Activated naive CD4-positive, alpha-beta T cell treated with anti-CD3 and anti-CD28 coated beads for 36 hours (primary cell): ENCODE results near the gene SLC66A3. TPM values are rescaled to one million over a fixed set of nuclear protein-coding genes. Genes with fewer than 3 reads are reported as not detected.
A peak's percentile ranks its signal among the peaks of the same experiment; 100 is the strongest.
"Not testable (repeated sequence)": the region's sequence is repeated elsewhere in the genome, so short reads cannot be mapped to it uniquely, and the experiment has no call there.

Experiments
- CTCF ChIA-PET: fragments of 350-600 bp; sonication (Branson Sonifier 250); formaldehyde crosslinking; loops from one replicate; lab custom pipeline; 2021; ENCODE audit warnings: antibody characterized with exemption; lab: Charles Lee
- DNase-seq: peaks from one replicate; pipeline ENCODE4 v3.0.0-alpha.2; 2020
- H3K27ac Mint-ChIP-seq: one replicate; pipeline ENCODE4 v1.8.0; 2021; ENCODE audit warnings: mild to moderate bottlenecking, mixed read lengths
- H3K27me3 Mint-ChIP-seq: one replicate; pipeline ENCODE4 v1.8.0; 2021; ENCODE audit warnings: low read depth, mixed read lengths
- H3K36me3 Mint-ChIP-seq: one replicate; pipeline ENCODE4 v1.8.0; 2021; ENCODE audit warnings: low read depth, mixed read lengths
- H3K4me1 Mint-ChIP-seq: one replicate; pipeline ENCODE4 v1.8.0; 2021; ENCODE audit warnings: low read depth, mixed read lengths
- H3K4me3 Mint-ChIP-seq: one replicate; pipeline ENCODE4 v1.8.0; 2021; ENCODE audit warnings: mild to moderate bottlenecking, moderate library complexity, mixed read lengths
- H3K9me3 Mint-ChIP-seq: one replicate; pipeline ENCODE4 v1.8.0; 2021; ENCODE audit warnings: mixed read lengths
- intact Hi-C: fragments of 100-400 bp; cut with micrococcal nuclease; formaldehyde crosslinking; loops from one replicate; pipeline ENCODE4 v1.15.1; 2023
- total RNA-seq, 2 experiments: library from RNA; stranded (reverse); gene quantifications; one replicate each; pipeline ENCODE4 v1.2.3, GENCODE V29; 2021

SLC66A3 gene
- total RNA-seq, 2 experiments from 2014 or later = 10.1 to 11.0 TPM

- no peak for DNase-seq
Observed at GRCh38 chr2:11157296-11157695, 2.0 kb downstream of the SLC66A3 start.

DNA sequence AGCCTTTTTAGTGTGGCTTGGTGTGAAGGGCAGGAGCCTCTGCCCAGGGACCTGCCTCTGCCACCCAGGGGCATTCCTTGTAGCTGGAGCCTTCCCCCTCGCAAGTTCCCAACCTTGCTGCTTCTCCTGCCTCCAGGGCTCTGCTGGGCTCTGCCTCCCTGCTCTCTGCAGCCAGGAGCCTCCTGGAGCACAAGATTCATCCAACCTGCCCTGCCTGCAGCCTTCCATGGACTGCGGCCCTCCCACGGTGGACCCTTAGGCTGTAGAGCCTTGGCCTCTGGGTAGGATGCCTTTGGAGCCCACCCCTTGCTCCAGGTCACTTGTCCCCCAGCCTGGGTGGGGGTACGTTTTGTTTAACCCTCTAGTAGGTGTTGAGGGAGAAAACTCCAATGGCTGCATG is 2.5 kb downstream of the SLC66A3 start:
- Mint-ChIP-seq H3K4me3 (no peak overlapping the region), H3K4me1 (peaks cover 25% of the 10 kb centered on the region), H3K27me3 (no peaks in the 10 kb centered on the region), H3K9me3 (no peaks in the 10 kb centered on the region), H3K36me3 (no peaks in the 10 kb centered on the region), H3K27ac (no peak overlapping the region)
- no peak for DNase-seq
- intact Hi-C loops = no loop called here
- CTCF ChIA-PET = interaction anchor here (4.5 kb wide), 1 partner anchor 25 kb away, joined by 30 read pairs; a partner anchor contains a TSS

More at GRCh38 chr2:11157296-11157695, 2.0 kb downstream of the SLC66A3 start:
- peaks cover 25% of the 10 kb centered on the region for H3K4me1 Mint-ChIP-seq
- H3K4me3 Mint-ChIP-seq = peak overlapping the region; percentile 39
- no peaks in the 10 kb centered on the region for H3K36me3 Mint-ChIP-seq
- H3K27me3 Mint-ChIP-seq = no peaks in the 10 kb centered on the region
- H3K27ac Mint-ChIP-seq = no peak overlapping the region
- intact Hi-C loops = no loop called here
- H3K9me3 Mint-ChIP-seq = no peaks in the 10 kb centered on the region
- CTCF ChIA-PET = interaction anchor here (4.5 kb wide), 1 partner anchor 25 kb away, joined by 30 read pairs; a partner anchor contains a TSS

GRCh38 chr2:11158916-11159573 is 3.8 kb downstream of the SLC66A3 start:
- no peak for DNase-seq
- no peak overlapping the region for H3K4me3 Mint-ChIP-seq
- intact Hi-C loops = no loop called here
- no peak overlapping the region for H3K27ac Mint-ChIP-seq
- H3K9me3 Mint-ChIP-seq = no peaks in the 10 kb centered on the region
- H3K4me1 Mint-ChIP-seq = peaks cover 25% of the 10 kb centered on the region
- H3K27me3 Mint-ChIP-seq = no peaks in the 10 kb centered on the region
- H3K36me3 Mint-ChIP-seq = peaks cover 3% of the 10 kb centered on the region
- CTCF ChIA-PET = no interaction called here

- H3K27ac Mint-ChIP-seq = no peak overlapping the region
- intact Hi-C loops = no loop called here
Observed at GRCh38 chr2:11159574-11160170, 4.4 kb downstream of the SLC66A3 start.

GRCh38 chr2:11160256-11160655 is 5.0 kb downstream of the SLC66A3 start:
- peaks cover 3% of the 10 kb centered on the region for H3K36me3 Mint-ChIP-seq
- CTCF ChIA-PET = interaction anchor here (3.3 kb wide), 1 partner anchor 28 kb away, joined by 17 read pairs; a partner anchor contains a TSS
- intact Hi-C loops = no loop called here
- DNase-seq = no peak
- peaks cover 21% of the 10 kb centered on the region for H3K4me1 Mint-ChIP-seq
- peak overlapping the region; percentile 83 for H3K27ac Mint-ChIP-seq
- H3K4me3 Mint-ChIP-seq = no peak overlapping the region
- H3K27me3 Mint-ChIP-seq = no peaks in the 10 kb centered on the region
- no peaks in the 10 kb centered on the region for H3K9me3 Mint-ChIP-seq

More at GRCh38 chr2:11159574-11160170, 4.4 kb downstream of the SLC66A3 start:
- CTCF ChIA-PET = no interaction called here
- H3K4me3 Mint-ChIP-seq = no peak overlapping the region
- DNase-seq = no peak
- no peaks in the 10 kb centered on the region for H3K27me3 Mint-ChIP-seq
- peaks cover 3% of the 10 kb centered on the region for H3K36me3 Mint-ChIP-seq
- peaks cover 21% of the 10 kb centered on the region for H3K4me1 Mint-ChIP-seq
- no peaks in the 10 kb centered on the region for H3K9me3 Mint-ChIP-seq

DNA sequence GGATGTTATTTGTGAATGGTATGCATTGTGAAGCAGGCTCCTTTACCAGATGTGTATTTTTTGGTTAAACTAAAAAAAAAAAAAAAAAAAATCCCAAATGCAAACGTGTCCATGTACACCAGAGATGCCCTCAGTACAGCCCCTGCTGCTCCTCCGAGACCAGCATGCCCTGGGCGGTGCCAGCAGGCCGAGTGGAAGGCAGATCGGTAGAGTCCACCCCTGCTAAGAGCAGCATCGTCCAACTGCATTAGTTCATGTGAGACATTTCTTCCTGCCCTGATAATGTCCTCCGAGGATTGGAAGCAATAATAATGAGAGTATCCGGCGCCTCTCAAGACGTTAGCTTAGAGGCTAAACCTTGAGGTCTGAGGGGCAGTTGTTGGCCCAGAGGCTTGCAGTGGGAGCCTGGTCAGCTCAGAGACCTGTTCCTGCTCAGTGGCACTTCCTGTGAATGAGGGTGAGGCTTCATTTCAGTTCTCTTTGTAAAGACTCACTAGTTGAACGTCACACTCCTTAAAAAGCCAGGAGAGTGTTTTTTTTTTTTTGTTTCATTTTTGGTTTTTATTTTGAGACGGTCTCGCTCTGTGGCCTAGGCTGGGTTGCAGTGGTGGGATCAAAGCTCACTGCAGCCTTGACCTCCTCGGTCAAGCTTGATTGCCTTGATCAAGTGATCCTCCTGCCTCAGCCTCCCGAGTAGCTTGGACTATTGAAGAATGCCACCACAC is 5.6 kb downstream of the SLC66A3 start:
- peak overlapping the region; percentile 83 for H3K27ac Mint-ChIP-seq
- intact Hi-C loops = no loop called here
- peak overlapping the region; percentile 27 for H3K4me3 Mint-ChIP-seq
- H3K9me3 Mint-ChIP-seq = no peaks in the 10 kb centered on the region
- H3K4me1 Mint-ChIP-seq = peaks cover 19% of the 10 kb centered on the region
- peaks cover 3% of the 10 kb centered on the region for H3K36me3 Mint-ChIP-seq
- CTCF ChIA-PET = interaction anchor here (3.3 kb wide), 1 partner anchor 28 kb away, joined by 17 read pairs; a partner anchor contains a TSS
- DNase-seq = peak; percentile 30
- H3K27me3 Mint-ChIP-seq = no peaks in the 10 kb centered on the region

DNA sequence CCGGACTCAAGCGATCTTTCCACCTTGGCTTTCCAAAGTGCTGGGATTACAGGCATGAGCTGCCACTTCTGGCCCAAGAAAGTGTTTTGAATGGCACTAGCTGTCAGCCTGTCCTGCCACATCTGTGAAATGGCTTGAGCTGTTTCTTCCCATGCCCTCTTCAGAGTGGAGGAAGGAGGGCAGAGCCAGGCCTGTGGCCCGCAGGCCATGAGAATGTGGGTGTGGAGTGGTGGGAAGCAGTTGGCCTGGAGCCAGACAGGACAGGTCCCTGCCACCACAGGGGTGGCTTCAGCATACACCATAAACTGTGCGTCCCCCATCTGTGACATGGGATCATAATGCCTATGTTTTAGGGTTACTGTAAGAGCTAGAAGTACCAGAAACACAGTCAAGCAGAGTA is 6.5 kb downstream of the SLC66A3 start:
- Mint-ChIP-seq H3K27me3 (no peaks in the 10 kb centered on the region), H3K36me3 (peaks cover 3% of the 10 kb centered on the region), H3K4me3 (no peak overlapping the region), H3K27ac (no peak overlapping the region), H3K9me3 (no peaks in the 10 kb centered on the region), H3K4me1 (peaks cover 16% of the 10 kb centered on the region)
- CTCF ChIA-PET = interaction anchor here (3.3 kb wide), 1 partner anchor 29 kb away, joined by 17 read pairs; a partner anchor contains a TSS
- DNase-seq = no peak
- intact Hi-C loops = no loop called here

DNA sequence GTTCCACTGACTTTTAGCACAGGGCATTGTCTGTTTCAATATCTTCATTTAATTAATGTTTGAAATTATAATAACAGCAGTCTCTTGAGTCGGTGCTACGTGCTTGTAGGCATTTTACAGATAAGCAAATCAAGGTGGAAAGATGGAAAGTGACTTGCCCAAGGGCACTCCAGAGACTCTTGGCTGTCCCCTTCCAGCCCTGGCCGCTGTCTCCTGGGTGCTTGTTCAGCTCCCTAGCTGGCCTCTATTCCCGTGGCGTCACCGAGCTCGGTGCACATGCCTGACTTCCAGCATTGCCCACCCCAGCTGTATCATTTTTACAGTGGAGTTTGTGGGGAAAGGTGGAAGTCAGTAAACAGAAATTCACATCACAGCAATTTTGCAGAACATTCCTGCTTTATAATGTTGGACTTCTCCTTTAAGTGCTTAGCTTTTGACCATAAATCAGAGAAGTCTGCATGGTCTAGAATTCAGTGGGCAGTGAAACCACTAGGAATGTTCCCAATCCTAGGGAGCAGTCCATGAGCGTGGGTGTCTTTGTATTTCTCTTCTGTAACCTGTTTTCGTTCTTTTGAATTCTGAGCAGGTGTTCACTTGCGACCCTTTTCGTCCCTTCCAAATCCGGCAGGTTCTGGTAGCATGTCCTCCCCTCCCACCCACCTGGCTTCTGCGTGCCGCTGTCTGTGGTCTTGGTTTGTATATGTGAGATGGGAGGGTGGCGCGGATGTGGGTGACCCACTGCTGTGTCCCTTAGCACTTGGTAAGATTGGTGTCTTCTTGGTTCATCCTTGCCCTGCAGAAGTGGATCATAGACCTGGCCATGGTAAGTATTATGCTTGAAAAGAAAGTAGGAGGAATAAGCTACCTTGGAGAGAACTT is 8.4 kb downstream of the SLC66A3 start:
- Mint-ChIP-seq H3K27me3 (no peaks in the 10 kb centered on the region), H3K4me1 (peaks cover 16% of the 10 kb centered on the region), H3K27ac (no peak overlapping the region), H3K9me3 (no peaks in the 10 kb centered on the region), H3K36me3 (peaks cover 3% of the 10 kb centered on the region), H3K4me3 (no peak overlapping the region)
- CTCF ChIA-PET = interaction anchor here (3.3 kb wide), 1 partner anchor 31 kb away, joined by 17 read pairs; a partner anchor contains a TSS
- DNase-seq = no peak
- intact Hi-C loops = no loop called here

GRCh38 chr2:11165046-11165445 is 9.8 kb downstream of the SLC66A3 start:
- H3K27me3 Mint-ChIP-seq, intact Hi-C loops, H3K9me3 Mint-ChIP-seq, H3K4me3 Mint-ChIP-seq, DNase-seq, H3K36me3 Mint-ChIP-seq, H3K27ac Mint-ChIP-seq, CTCF ChIA-PET: not testable (repeated sequence)
- H3K4me1 Mint-ChIP-seq = peaks cover 15% of the 10 kb centered on the region

DNA sequence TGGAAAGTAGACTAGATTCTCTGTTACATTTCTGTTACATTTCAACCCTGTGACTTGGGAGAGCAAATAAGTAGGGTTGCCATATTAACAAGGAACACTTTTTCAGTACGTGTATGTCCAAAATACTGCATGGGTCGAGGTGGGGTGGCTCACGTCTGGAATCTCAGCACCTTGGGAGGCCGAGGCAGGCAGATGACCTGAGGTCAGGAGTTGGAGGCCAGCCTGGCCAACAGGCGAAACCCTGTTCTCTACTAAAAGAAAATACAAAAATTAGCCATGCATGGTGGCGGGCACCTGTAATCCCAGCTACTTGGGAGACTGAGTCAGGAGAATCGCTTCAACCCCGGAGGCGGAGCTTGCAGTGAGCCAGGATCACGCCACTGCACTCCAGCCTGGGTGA is 11.2 kb downstream of the SLC66A3 start:
- no peaks in the 10 kb centered on the region for H3K27me3 Mint-ChIP-seq
- CTCF ChIA-PET = no interaction called here
- no peak overlapping the region for H3K4me3 Mint-ChIP-seq
- H3K27ac Mint-ChIP-seq = no peak overlapping the region
- no peak for DNase-seq
- H3K9me3 Mint-ChIP-seq = no peaks in the 10 kb centered on the region
- H3K36me3 Mint-ChIP-seq = peaks cover 3% of the 10 kb centered on the region
- intact Hi-C loops = no loop called here
- peaks cover 3% of the 10 kb centered on the region for H3K4me1 Mint-ChIP-seq

GRCh38 chr2:11168488-11168887 is 13.2 kb downstream of the SLC66A3 start:
- H3K27ac Mint-ChIP-seq = no peak overlapping the region
- no peaks in the 10 kb centered on the region for H3K4me1 Mint-ChIP-seq
- DNase-seq = no peak
- CTCF ChIA-PET = interaction anchor here (0.7 to 0.8 kb wide), 2 partner anchors 13 to 1296 kb away, joined by 3 read pairs; partner anchors contain the start of gene SLC66A3
- peaks cover 3% of the 10 kb centered on the region for H3K36me3 Mint-ChIP-seq
- no peak overlapping the region for H3K4me3 Mint-ChIP-seq
- intact Hi-C loops = no loop called here
- no peaks in the 10 kb centered on the region for H3K9me3 Mint-ChIP-seq
- H3K27me3 Mint-ChIP-seq = no peaks in the 10 kb centered on the region
